Activated B cell treated with CpG ODN at 0.5 μM for 24 hours (primary cell): ENCODE measurements around the gene ANKRD31. TPM values are rescaled to one million over a fixed set of nuclear protein-coding genes. Genes with fewer than 3 reads are reported as not detected.
A peak's percentile ranks its signal among the peaks of the same experiment; 100 is the strongest.

Experiments used
- ATAC-seq: fragments of 200-7000 bp; cut with Tn5 transposase; one replicate; pipeline ENCODE4 v1.10.0; 2021; ENCODE audit warnings: low read depth, mild to moderate bottlenecking, moderate library complexity
- CTCF ChIA-PET: fragments of 350-600 bp; sonication (Branson Sonifier 250); formaldehyde crosslinking; loops from one replicate; lab custom pipeline; 2021; ENCODE audit warnings: antibody characterized with exemption; lab: Charles Lee
- POLR2A ChIA-PET: fragments of 350-600 bp; sonication (Branson Sonifier 250); formaldehyde crosslinking; loops from one replicate; lab custom pipeline; 2021; ENCODE audit warnings: antibody characterized with exemption; lab: Charles Lee
- DNase-seq: peaks from one replicate; pipeline ENCODE4 v3.0.0; 2022
- H3K27ac Mint-ChIP-seq: one replicate; pipeline ENCODE4 v1.8.0; 2020; ENCODE audit warnings: mixed read lengths
- H3K27me3 Mint-ChIP-seq: one replicate; pipeline ENCODE4 v1.8.0; 2021; ENCODE audit warnings: mixed read lengths
- H3K36me3 Mint-ChIP-seq: one replicate; pipeline ENCODE4 v1.8.0; 2021; ENCODE audit warnings: low read depth, mixed read lengths
- H3K4me1 Mint-ChIP-seq: one replicate; pipeline ENCODE4 v1.8.0; 2021; ENCODE audit warnings: mixed read lengths
- H3K4me3 Mint-ChIP-seq: one replicate; pipeline ENCODE4 v1.8.0; 2020; ENCODE audit warnings: mild to moderate bottlenecking, mixed read lengths
- H3K9me3 Mint-ChIP-seq: one replicate; pipeline ENCODE4 v1.8.0; 2020; ENCODE audit warnings: mixed read lengths
- CTCF ChIP-seq: fragments of 200-600 bp; IDR thresholded peaks from one replicate; pipeline ENCODE4 v1.8.0; 2022; ENCODE audit warnings: antibody characterized with exemption, mild to moderate bottlenecking
- intact Hi-C: fragments of 100-400 bp; cut with micrococcal nuclease; formaldehyde crosslinking; loops from one replicate; pipeline ENCODE4 v1.15.1; 2024
- total RNA-seq: library from RNA; stranded (reverse); gene quantifications from 2 replicates; pipeline ENCODE4 v1.2.3, GENCODE V29; 2022

ANKRD31 gene
- total RNA-seq, 1 donor from 2014 or later, result 0.13 TPM

- Mint-ChIP-seq H3K36me3 (no peaks in the 10 kb centered on the region), H3K27ac (no peak overlapping the region), H3K9me3 (no peaks in the 10 kb centered on the region), H3K27me3 (peaks cover 48% of the 10 kb centered on the region), H3K4me3 (no peak overlapping the region), H3K4me1 (peaks cover 10% of the 10 kb centered on the region)
- no peak for TF ChIP-seq CTCF
- intact Hi-C loops, result loop anchor here (1.0 to 10.0 kb wide), 5 partner anchors 184 to 1206 kb away; partner anchors contain the start of gene ANKRD31
- POLR2A ChIA-PET, result no interaction called here
- no peak for DNase-seq
- no peak for ATAC-seq
- CTCF ChIA-PET, result interaction anchor here (1.0 to 1.4 kb wide), 3 partner anchors 9 to 1202 kb away, joined by 3 to 8 read pairs (median 3); no protein-coding TSS in a partner anchor
Observed at GRCh38 chr5:75050415-75050814, 186.3 kb downstream of the ANKRD31 start.

GRCh38 chr5:75049456-75050351 lies 187.0 kb downstream of the ANKRD31 start:
- Mint-ChIP-seq H3K9me3 (no peaks in the 10 kb centered on the region), H3K4me3 (no peak overlapping the region), H3K36me3 (no peaks in the 10 kb centered on the region), H3K4me1 (peaks cover 10% of the 10 kb centered on the region), H3K27me3 (peaks cover 43% of the 10 kb centered on the region), H3K27ac (no peak overlapping the region)
- ATAC-seq (peak; percentile 37), DNase-seq (no peak)
- intact Hi-C loops, result loop anchor here (1.0 to 10.0 kb wide), 5 partner anchors 185 to 1207 kb away; partner anchors contain the start of gene ANKRD31
- TF ChIP-seq CTCF, result no peak
- CTCF ChIA-PET, result interaction anchor here (1.0 to 1.9 kb wide), 5 partner anchors 10 to 1203 kb away, joined by 3 to 8 read pairs (median 4); no protein-coding TSS in a partner anchor
- POLR2A ChIA-PET, result no interaction called here

- intact Hi-C loops, result no loop called here
- peaks cover 35% of the 10 kb centered on the region for H3K27me3 Mint-ChIP-seq
- ATAC-seq (no peak), DNase-seq (no peak)
- no peaks in the 10 kb centered on the region for H3K9me3 Mint-ChIP-seq
- H3K4me1 Mint-ChIP-seq, result peaks cover 6% of the 10 kb centered on the region
- TF ChIP-seq CTCF, result no peak
- no peaks in the 10 kb centered on the region for H3K36me3 Mint-ChIP-seq
- CTCF ChIA-PET, result interaction anchor here (1.2 to 1.9 kb wide), 2 partner anchors 18 to 633 kb away, joined by 4 to 5 read pairs; no protein-coding TSS in a partner anchor
- H3K27ac Mint-ChIP-seq, result no peak overlapping the region
- H3K4me3 Mint-ChIP-seq, result no peak overlapping the region
- POLR2A ChIA-PET, result no interaction called here
Observed at GRCh38 chr5:75048457-75048953, 188.2 kb downstream of the ANKRD31 start.

- ChIA-PET POLR2A (interaction anchor here (0.6 kb wide), 1 partner anchor 286 kb away, joined by 3 read pairs; no protein-coding TSS in a partner anchor), CTCF (interaction anchor here (0.5 kb wide), 1 partner anchor 1206 kb away, joined by 3 read pairs; no protein-coding TSS in a partner anchor)
- H3K4me3 Mint-ChIP-seq, result no peak overlapping the region
- H3K36me3 Mint-ChIP-seq, result no peaks in the 10 kb centered on the region
- H3K4me1 Mint-ChIP-seq, result peaks cover 6% of the 10 kb centered on the region
- intact Hi-C loops, result no loop called here
- no peak for TF ChIP-seq CTCF
- H3K27ac Mint-ChIP-seq, result no peak overlapping the region
- no peaks in the 10 kb centered on the region for H3K9me3 Mint-ChIP-seq
- H3K27me3 Mint-ChIP-seq, result peaks cover 41% of the 10 kb centered on the region
- ATAC-seq (no peak), DNase-seq (no peak)
Observed at GRCh38 chr5:75047356-75047755, 189.3 kb downstream of the ANKRD31 start.
